Eye (tissue), 1 donor: ENCODE data around the gene PTPRN2.

ENCODE experiments used
- DNase-seq: peaks from one replicate; pipeline ENCODE4 v3.0.0-alpha.2; 2015

The PTPRN2 gene

DNA sequence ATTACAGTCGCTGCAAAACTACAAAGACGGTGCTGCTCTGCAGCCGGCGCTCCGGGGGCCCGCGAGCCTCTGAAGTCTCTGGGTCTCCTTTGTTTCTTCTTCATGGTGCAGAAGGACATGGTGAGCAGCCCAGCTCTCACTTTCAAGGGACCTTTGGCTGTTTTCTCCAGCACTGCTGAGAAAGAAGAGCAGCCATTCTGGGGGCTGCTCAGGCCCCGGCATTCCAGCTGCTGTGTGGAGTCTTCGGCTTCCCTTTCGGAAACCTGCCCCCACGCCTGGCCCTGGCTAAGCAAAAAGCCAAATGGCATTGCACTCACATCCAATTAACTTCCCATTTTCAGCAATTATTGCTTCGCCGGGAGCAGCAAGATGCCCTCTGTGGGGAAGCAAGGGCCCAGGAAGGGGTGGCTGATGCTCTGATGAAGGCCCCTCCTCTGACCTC lies 555.7 kb downstream of the PTPRN2 start:
- peak; percentile 81 for DNase-seq

DNA sequence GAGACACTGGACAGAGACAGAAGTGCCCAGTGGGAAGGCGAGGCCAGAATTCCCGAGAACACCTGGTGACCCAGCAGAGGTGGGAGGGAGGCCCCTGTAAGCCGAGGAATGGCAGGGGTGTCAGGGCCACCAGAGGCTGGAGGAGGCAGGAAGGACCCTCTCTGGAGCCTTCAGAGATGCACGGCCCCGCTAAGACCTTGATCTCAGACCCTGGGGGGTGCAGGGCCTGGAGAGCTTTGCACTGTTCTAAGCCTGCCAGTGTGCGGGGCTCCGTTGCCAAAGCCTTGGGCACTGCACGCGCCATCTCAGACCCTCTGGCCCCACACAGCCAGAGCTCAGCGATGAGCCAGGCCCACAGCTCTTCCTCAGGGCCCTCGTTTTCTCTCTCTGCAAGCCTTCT lies 557.1 kb downstream of the PTPRN2 start:
- DNase-seq, result no peak

DNA sequence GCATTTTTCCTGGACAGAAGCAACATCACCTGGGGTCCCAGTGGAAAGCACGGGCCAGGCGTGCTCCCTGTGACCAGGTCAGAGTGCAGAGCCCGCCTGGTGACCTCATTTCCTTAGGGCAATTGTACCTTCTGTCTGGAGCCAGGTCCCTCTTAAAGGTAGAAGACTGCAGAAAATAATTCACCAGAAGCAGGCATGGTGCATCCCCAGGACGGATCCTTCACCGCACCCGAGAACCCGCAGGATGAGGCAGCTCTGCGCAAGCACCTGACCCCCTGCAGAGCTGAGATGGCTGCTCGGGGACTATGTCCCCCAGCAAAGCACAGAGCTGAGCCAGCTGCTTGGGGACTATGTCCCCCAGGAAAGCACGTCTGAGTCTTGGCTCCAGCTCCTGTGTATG lies 557.6 kb downstream of the PTPRN2 start:
- DNase-seq, result no peak

DNA sequence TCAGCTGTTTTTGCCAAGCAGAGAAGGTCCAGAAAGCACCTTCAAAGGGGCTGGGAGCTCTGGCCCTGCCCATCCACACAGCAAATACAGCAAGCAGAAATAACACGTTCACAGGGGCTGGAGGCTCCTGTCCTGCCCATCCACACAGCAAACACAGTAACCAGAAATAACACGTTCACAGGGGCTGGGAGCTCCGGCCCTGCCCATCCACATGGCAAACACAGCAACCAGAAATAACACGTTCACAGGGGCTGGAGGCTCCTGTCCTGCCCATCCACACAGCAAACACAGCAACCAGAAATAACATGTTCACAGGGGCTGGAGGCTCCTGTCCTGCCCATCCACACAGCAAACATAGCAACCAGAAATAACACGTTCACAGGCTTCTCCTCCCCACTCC lies 558.1 kb downstream of the PTPRN2 start:
- DNase-seq, result no peak

DNA sequence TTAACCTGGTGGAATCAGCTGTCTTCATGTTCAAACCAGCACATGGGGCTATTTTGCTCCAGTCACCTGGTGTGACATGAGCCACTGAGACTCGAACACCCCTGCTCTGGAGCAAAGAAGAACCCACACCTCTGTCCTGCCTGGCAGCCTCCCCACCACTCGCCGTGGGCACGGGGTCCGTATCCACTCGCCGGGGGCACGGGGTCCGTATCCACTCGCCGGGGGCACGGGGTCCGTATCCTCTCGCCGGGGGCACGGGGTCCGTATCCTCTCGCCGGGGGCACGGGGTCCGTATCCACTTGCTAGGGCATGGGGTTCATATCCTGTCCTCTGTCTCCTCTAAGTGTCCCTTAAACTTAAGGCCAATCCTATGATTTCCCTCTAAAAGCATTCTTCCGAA lies 558.7 kb downstream of the PTPRN2 start:
- DNase-seq, result no peak

DNA sequence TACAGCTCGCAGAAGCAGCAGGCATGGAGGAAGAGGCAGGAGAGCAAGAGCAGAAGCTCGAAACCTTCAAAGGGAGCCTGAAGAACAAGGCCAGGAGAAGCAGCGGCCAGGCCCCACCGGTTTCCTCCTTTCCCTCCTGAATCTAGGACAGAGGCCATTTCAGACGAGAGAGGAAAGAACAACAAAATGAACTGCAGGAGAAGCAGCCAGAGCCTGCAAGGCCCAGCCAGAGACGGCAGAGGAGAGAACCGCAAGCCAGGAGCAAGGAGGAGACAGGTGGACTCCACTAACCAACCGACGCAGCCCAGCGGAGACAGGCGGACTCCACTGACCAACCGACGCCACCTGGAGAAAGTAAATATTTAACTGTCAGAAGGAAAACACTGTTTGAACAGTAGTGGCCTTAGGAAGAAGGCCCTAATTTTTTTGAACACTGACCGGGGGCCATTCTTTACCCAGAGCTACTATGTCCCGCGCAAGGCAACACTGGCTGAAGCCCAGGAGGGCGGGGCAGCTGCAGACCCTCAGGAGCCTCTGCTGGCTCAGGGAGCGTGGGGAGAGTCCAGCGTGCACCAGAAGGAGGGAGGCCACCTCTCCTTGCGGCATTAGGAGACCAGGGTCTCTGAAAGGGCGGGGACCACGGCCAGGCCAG lies 559.2 kb downstream of the PTPRN2 start:
- DNase-seq, result no peak

DNA sequence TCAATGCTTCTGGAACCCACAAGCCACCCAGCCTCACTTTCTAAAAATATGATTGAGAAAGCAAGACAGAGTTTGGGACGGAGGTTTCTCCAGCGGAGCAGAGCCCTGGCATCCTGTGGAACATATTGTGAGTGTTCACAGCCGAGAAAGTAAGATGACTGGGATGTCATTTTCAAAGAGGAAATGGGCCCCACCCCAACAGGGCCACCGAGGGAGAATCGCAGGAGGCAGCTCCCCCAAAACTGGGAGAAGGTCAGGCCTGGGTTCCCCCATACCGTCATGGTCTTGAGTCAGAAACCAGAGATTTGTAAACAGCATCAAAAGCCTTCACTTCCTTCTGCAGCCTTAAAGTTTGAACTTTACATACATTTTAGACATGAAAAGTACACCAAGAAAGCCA lies 560.0 kb downstream of the PTPRN2 start:
- DNase-seq, result no peak

DNA sequence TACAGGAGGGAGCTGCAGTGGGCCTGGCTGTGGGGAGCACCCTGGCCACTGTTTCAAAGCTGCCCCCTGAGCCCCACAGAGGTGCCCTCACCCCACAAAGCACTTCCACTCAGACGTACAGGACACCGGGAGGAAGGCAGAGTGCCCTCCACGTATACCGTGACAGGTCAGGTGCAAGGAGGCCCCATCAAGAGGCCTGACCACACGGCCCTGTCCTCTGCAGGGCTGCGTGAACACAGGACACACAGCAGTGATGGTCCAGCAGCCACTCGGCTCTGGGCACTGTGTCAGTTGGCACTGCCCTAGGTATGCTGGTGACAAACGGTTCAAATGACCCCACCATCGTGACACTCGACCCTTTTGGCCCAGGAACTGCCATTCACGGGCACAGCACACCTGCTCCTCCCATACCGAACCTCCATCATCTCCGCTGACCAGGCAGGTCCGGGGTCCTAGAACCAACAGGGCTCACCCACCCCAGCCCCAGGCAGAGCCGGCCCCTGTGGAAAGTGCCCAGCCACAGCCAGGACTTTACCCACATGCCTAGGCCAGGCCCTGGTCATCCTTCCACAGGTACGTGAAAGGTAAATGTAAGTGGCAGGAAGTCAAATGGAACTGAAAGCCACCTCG lies 560.9 kb downstream of the PTPRN2 start:
- DNase-seq, result no peak

DNA sequence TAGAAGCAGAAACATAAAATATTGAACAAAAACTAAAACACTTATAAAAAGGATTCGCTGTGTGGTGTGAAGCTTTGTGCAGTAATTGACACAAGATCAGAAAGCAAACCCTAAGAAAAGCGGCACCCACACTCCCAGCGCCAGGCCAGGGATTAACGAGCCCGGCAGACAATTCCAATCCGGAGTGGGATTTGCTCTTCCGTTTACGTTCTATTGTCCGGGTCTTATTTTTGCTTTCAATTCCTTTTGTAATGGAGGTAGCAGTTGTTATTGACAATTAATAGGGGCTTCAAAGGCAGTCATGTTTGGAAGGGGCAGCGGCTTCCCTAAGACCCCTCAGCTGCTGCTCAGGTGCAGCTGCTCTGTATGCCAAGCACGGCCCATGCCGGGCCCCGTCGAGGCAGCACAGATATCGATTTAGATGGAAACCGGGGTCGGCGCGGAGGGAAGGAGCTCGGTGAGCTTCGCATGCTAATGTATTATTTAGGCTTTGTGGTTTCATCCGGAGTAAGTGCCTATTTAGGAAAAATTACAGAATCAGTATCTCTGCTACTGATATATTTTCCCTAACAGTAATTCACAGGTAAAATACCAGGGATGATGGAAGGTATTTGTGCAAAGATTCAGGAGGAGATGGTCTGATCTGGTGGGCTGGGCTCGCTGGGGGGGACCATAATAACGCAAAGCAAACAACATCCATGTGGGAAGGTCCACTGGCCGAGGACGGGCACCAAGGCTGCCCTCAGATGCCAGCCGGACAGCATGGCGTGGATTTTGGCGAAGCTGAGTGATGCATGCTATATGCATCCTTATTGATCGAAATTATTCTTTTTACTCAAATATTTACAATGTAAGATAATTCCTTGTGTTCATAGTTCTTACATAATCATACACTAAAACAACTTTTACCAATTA lies 561.7 kb downstream of the PTPRN2 start:
- DNase-seq, result peak; percentile 35

DNA sequence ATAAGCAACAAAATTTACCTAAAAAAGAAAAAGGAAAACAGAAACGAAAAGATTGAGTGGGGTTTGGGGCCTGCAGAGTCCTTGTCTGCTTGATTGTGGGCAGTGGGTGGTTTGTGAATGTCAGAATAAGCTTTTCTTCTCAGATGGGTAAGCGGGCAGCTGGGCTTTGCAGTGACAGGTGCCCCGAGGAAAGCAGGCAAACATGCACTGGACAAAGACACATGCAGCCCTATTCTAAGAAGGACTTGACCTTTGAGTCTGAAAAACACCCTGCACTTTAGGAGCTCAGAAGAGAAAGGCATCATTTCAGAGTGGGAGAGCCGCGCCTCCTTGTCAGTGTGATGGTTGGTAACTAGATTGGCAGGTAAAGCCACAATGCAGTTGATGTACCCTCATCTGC lies 562.7 kb downstream of the PTPRN2 start:
- peak; percentile 40 for DNase-seq

DNA sequence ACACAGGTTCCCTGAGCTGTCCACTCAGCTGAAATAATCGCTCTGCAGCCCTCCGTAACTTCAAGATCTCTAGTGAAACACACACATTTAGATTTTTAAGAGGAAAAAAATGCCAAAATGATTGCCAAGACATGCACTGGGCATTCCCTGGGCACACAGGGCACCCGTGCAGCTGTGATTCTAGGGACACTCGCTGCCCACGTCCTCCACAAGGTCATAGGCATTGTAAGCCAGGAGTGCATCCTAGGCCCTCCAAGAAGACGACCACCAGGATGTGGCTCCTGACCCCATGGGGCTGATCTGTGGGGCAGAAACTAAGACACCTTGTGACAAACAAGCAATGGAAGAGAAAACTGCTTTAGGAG lies 563.3 kb downstream of the PTPRN2 start:
- DNase-seq, result no peak

DNA sequence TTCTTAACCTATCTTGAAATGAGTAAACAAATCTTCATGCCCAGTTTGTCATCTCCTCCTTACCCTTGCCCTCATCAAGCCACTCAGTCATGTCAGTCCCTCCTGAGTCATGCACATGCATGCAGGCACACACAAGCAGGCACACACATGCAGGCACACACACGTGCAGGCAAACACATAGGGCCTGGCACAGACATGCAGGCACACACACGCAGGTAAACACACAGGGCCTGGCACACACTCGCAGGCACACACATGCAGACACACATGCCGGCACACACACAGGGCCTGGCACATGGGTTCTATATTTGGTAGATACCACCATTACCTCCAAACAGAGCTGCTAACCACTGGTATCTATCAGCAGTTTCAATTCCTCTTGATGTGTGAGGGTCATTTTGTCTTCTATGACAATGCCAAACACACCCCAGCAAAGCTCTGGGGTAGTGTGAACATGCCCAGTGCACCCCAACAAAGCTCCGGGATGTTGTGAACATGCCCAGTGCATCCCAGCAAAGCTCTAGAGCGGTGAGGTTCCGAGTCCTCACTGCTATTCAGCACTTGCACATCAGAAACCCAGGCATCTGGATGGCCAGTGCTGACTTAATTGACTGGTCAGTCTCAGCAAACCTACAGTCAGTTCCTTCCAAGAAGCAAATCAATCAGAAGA lies 563.8 kb downstream of the PTPRN2 start:
- DNase-seq, result peak; percentile 48

DNA sequence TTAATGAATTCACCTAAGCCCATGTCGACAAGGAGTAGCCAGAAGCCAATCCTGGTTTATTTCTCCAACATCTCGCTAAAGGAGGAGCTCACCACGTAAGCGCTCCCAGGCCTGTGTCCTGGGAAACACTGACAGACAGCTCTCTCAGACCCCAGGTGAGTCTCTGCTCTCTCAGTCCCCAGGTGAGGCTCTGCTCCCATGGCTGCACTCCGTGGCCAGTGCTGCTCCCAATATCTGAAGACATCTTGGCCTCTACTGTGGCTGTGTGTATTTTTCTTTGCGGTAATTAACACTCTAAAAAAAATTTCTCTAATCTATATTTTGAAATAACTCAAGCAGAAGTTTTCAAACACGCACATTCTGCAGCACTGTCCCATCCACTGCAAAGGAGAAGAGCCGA lies 564.5 kb downstream of the PTPRN2 start:
- DNase-seq, result no peak

DNA sequence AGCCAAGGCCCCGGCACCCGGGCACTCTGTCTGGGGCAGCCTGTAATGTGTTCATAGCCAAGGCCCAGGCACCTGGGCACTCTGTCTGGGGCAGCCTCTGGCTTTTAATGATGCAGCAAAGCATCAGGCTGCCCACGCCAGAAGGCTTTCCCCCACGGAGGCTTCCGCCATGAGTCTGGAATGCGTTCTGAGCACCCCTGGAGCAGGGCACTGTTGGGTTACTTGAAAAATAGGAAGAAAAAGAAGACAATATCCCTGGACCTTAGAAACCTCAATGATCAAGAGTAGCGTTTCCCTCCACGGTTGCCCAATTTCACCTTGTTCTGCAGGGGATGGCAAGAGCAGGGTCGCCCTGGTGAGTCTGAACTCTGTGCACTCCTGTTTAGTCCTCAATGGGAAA lies 565.0 kb downstream of the PTPRN2 start:
- no peak for DNase-seq

DNA sequence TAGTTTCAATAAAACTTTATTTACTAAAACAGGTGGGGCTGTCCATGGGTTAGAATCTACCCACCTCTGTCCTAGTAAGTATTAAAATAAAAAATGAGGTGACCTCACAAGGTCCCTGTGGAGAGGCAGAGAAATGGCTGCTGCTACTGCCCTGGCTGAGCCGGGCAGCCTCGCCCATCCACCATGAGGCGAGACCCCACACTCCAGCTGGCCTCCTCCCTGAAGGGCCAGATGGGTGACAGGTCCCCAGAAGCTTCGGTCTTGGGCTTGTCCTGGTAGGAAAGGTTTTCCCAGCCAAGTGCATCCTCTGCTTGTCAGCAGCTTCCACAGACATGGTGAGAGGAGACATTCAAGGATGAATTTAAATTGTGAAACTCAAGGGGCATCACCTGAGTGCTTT lies 565.8 kb downstream of the PTPRN2 start:
- DNase-seq, result no peak

DNA sequence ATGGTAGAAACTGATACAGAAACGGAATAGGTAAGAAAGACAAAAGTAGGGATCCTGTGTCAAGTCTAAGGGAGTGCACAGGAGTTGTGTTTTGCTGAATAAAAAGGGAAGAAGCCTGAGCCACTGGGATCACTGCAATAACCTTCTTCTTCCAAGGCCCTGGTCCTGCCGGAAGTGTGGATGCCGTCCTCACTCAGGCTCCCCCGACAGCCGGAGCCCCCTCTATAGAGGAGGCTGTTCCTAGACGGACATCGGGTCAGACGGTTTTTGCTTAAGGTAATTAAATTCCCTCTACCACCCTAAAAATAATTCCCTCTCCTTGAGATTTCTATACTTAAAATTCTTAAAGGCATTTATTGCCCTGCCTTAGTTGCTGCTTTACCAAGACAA lies 566.9 kb downstream of the PTPRN2 start:
- DNase-seq, result no peak

DNA sequence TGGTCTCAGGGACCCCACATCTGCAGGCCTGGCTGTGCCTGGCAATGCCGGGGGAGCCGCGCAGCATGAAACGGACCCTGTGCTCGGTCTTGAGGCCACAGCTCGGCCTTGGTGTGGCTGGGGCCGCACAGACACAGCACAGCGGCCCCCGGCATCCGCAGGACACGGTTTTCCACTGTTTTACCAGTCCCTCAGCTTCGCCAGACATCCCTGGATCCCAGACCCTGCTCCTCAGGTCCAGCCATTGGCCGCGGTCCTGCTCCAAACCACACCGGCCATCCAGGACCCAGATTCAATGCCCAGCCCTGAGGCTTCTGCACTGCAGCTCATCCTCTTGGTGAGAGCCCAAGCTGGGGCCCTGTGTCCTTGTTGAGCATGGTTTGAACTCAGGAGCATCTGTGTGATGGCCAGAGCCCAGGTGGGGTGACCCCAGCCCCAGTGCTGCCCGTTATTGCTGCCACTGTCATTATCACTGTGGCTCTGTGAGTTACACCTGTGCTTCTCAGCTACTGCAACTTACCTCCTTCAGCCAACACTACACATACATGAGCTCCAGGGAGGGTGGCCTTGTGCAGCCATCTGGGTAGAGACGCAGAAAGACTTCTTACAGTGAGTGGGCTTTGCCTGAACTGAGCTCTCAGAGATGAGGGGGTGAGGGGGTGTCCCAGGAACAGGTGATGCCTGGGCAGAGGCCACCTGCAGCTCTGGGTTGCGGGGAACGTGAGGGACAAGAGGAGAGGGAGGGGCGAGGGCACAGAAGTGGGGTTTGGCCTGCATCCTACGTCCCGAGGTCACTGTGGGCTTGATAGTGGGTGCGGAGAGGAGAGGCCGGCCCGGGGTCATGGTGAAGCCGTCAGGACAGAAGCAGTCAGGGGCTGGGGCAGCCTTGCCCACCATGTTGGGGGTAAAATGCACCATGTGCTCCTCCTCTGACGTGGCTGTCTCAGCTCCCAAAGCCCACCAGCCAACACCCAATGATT lies 567.6 kb downstream of the PTPRN2 start:
- no peak for DNase-seq

DNA sequence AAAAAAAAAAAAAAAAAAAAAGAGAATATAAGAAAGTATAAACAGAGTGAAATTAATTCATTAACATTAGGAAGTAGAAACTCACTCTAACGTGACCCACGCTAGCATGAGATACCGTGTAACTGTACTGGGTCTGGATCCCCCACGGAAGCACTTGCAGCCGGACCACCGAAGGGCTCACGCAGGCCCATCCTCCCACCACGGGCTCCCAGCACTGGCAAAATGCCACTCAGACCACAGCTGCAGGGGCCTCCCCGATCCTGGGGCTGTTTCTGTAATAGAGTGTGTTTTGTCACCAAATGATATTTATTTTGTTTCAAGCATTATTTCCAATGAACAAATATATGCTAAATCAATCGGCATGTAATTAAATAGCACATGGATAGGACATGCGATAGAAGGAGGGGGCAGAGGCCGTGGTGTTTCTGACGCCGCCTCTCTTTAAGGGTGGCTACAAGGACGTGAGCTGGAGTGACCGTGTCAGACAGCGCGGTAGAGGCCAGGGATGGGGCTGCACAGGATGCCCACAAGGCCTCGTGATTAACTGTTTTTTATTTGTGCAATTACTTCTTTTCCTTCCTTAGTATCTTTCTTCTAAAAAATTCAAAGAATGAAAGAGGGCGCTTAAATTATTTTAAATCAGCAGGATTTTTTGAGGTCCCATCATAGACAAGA lies 568.5 kb downstream of the PTPRN2 start:
- DNase-seq, result no peak

DNA sequence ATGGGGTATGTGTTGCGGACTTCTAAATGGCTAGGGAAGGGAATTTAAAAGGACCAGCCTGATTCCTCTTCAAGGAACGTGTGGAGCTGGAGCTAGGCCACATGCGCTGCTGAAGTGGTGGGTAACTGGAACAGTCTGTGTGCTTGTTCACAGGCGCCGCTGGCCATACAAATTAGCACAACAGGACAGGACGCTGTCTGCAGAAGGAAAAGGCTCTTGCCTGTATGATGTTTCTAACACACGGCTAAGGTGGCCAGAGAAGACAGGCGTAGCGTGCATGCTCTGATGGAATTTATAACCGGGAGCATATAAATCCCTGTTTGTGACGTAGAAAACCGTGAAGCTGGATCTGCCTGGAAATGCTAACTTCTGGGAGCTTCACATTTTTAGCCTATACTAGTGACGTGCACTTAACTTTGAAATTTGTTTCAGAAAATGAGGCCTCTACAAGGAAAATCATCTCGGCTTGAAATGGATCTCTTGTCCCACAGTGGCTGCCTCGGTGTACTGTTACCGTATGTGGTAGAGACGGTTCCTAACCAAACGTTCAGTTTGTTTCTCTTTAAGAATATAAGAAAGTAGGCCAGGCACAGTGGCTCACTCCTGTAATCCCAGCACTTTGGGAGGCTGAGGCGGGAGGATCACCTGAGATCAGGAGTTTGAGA lies 569.4 kb downstream of the PTPRN2 start:
- DNase-seq, result no peak

DNA sequence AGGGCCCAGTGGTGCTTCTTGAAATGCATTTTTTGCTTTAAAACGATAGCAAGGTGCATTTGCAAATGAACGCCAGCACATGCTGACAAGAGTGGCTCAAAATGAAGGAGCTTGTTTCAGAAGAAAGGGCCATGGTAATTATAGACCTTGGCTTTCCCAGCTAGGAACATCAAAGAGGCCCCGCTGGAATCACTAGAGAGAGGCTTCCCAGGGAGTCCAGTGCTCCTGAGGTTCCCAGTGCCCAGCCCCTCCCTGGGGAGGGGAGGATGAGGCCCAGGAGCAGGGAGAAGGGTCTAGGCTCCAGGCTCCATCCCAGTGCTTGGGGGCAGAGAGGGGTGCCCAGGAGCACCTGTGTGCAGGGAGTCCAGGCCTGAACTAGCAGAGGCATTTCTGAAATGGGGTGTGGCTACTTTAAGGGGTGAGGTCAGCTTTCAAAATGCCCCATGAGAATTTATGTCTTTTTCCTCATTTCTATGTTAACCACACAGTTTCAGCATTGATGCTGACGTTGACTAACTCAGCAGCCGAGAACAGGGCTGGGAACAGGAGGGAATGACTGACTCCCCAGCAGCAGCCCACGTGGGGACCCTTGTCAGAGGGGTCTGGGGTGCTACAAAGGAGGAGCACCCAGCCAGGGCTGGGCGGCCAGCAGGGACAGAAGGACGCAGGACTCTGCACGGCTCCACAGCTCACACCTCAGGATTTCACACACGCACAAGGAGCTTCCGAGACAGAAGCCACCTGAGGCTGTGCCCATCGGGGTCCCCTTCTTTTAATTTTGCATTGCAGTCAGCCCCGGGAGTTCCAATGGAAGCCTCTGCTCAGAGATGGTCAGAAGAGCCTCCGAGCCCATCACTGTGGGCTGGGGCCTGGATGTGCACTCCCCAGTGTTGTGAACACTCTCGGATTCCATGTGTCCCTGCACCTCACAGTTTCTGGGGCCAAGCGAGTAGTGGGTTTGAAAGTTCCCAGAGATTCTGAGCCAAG lies 570.2 kb downstream of the PTPRN2 start:
- peak; percentile 52 for DNase-seq
